Esophagus squamous epithelium (tissue), 4 donors: ENCODE results near the gene PTTG1.

Experiments
- CTCF ChIP-seq, 6 experiments: fragments of 450-650 bp in 4 of 6; fragments of 200-600 bp in 2 of 6; sonication (generic) in 2 of 6; IDR thresholded peaks; one replicate each; pipeline ENCODE4 v1.5.1; 2016 to 2019; ENCODE audit warnings: antibody characterized with exemption in 6 of 6, mild to moderate bottlenecking in 4 of 6, moderate library complexity in 4 of 6
- POLR2A ChIP-seq, 4 donors: fragments of 450-650 bp; IDR thresholded peaks; one replicate each; pipeline ENCODE4 v1.6.1; 2017; ENCODE audit warnings: antibody characterized with exemption in 4 of 4, mild to moderate bottlenecking in 4 of 4, moderate library complexity in 3 of 4

GRCh38 chr5:160458806-160459800 lies 37.4 kb downstream of the PTTG1 start:
- TF ChIP-seq CTCF (IDR thresholded peaks at IDR 0.05) = no peak
- no peak for TF ChIP-seq POLR2A (IDR thresholded peaks at IDR 0.05)
